Inflammatory macrophage treated with lipopolysaccharide for 1 hour (primary cell): ENCODE results near the gene CRYBG1.
A peak's percentile ranks its signal among the peaks of the same experiment; 100 is the strongest.

ENCODE experiments used
- DNase-seq, 2 donors: peaks; one replicate each; pipeline ENCODE4 v3.0.0-alpha.2; 2020 to 2022

Gene CRYBG1

DNA sequence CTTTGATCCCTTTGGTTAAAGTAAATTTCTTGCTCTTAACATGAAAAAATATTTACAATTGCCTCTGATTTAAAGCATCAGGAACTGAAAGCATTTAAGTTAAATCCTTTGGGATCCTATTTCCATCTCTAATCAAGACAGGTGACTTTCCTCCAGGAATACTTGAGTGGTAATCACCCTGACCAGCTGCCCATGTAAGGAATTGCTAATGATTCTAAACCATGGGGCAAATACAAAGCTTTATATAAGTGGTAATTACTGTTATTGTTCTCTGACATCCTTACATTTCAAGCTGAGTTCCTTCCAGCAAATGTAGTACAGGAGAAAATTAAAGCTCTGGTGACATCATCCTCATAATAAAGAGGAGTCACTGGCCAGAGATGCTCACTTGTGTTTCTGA lies 100.6 kb downstream of the CRYBG1 start:
- no peak for DNase-seq

DNA sequence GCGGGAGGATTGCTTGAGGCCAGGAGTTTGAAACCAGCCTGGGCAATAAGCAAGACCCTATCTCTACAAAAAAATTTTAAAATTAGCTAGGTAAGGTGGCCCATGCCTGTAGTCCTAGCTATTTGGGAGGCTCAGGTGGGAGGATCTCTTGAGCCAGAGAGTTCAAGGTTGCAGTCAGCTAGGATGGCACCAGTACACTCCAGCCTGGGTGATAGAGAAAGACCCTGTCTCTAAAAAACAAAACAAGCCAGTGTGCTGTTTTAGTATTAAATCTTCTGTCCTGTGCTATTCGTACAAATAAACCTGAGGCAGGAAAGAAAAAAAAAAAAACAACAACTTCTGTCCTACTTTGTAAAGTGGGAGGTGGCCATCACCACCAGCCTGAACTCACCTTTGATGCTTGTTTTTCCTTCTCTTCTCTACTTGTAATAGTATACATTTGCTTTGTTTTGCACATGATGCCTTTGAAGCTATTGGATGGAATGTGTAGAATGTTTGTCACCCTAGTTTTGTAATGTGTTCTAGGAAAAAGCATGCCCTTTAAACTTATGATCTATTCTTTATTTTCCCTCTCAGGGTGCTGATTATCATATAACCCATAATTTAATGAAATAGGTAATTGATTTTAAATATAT lies 102.5 kb downstream of the CRYBG1 start:
- DNase-seq: no peak

DNA sequence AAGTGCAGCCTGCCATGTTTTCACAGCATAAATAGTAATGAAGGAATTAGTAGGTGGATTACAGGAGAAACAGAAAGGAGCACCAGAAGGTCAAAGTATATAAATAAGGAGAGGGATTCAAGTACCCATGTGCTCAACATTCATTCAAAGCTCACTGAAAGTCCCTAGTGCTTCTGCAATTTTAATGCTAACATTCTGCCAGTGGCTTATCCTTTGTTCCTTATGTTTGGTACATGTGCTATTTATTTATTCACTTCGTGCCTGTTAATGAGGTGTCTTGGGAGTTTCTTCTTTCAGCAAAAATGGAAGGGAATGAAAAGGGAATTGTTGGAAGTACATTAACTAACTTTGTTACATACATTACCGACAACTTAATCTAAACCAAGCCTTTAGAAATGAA lies 105.7 kb downstream of the CRYBG1 start:
- DNase-seq: no peak

DNA sequence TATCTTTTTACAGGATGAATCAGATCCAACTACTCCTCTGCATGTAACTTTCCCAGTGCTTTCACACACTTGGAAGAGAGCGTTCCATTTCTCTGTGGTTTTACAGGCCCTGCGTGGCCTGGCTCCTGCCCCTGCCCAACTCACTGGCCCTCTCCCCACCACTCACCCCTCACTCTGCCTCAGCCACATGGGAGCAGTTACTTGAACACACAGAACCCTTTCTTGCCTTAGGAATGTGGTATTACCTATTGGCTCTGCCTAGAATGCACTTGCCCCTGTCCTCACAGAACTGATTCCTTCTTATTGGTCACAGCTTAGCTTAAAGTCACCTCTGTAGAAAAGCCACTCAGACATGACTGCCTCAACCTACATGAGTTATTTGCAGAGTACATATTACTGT lies 108.4 kb downstream of the CRYBG1 start:
- no peak for DNase-seq

DNA sequence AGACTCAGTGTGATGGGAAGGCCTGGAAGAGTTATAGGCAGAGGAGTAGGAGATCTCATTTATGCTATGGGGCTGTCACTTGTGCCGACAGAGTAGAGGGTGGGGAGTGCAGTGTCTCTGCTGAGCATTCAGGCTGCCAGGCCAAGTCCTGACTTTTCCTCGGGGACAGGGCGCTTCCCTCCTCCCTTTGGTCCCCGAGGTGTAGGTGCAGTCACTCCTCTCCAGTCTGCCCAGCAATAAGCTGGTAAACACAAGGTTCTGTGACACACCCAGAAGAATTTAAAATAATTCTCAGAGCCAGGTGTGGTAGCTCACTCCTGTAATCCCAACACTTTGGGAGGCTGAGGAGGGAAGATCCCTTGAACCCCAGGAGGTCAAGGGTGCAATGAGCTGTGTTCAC lies 109.4 kb downstream of the CRYBG1 start:
- no peak for DNase-seq

DNA sequence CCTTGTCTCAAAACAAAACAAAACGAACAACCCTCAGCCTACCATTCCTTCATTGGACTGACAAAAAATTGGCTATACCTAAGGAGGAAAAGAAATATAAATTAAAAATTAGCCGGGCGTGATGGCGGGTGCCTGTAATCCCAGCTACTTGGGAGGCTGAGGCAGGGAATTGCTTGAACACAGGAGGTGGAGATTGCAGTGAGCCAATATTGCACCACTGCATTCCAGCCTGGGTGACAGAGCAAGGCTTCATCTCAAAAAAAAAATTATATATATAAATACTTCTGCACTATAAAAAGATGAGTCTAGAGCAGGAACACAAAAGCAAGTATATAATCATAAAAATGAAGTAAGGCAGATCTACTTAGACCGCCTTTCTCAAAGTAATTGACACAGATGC lies 109.8 kb downstream of the CRYBG1 start:
- no peak for DNase-seq

DNA sequence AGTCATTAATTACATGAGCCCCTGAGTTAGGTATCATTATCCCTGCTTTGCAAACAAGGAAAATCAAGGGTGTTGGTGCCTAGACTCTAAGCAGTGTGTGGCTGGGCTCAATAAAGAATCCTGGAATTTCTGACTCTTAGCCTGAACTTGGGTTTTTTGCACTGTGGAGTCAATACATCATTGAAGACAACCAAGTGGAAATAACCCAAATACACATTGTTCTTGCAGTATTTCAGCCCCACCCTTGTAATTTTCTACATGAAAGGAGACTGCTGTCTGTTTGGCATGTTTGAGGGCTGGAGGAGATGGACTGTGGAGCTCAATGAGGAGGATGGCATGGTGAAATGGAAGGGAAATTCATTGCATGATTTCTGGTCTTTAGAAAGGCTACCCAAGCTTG lies 110.3 kb downstream of the CRYBG1 start:
- no peak for DNase-seq

DNA sequence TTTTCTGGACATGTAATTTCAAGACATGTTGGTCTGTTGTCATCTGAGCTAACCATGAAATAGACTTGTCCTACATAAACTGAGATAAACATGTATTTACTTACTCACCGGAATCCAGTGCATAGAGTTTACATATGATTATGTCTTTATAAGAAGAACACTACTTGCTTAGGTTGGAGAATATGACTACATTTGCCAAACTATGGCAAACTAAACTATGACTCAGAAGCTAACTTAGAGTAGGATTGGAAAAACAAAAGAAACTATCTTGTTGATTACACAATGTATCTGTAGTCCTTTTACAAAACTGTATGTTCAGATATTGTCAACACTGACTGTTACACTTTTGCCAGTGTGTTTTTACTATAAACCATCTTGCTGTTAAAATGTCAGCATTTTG lies 113.3 kb downstream of the CRYBG1 start:
- DNase-seq: peak; percentile 39 to 52

DNA sequence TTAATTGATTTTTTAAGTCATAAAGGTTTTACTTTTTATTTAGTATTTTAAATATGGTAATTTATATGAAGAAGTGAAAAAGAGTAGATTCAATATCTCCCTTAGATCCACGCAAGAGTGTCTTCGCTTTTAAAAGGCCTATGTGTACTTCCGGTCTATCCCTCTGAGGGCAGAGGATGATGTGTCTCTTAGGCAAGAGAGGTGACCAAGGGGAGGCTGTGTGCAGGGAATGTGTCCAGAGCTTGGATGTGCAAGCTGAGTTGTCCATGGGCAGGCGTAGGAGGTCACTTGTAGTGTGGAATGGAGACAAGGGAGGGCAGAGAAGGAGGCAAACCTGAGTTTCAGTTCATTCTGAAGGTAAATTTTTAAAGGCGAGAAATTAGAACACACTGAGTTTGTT lies 113.9 kb downstream of the CRYBG1 start:
- DNase-seq: no peak

DNA sequence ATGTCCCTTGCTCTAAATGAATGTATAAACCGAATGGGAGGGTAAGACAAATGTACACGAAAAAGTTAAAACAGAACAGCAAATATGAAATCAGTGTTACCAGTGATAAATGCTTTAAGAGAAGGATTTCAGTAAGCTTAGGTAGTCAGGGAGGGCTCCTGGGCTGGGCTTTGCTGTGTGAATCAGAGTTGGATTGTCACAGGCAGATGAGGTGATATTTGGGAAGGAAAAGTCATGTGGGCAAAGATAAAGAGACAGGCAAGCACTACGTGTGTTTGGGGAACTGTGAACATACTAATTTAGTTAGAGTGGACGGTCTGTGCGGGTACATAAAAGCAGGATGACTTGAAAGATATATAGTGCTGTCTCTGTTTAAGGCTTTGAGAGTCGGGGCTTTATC lies 114.8 kb downstream of the CRYBG1 start:
- no peak for DNase-seq

DNA sequence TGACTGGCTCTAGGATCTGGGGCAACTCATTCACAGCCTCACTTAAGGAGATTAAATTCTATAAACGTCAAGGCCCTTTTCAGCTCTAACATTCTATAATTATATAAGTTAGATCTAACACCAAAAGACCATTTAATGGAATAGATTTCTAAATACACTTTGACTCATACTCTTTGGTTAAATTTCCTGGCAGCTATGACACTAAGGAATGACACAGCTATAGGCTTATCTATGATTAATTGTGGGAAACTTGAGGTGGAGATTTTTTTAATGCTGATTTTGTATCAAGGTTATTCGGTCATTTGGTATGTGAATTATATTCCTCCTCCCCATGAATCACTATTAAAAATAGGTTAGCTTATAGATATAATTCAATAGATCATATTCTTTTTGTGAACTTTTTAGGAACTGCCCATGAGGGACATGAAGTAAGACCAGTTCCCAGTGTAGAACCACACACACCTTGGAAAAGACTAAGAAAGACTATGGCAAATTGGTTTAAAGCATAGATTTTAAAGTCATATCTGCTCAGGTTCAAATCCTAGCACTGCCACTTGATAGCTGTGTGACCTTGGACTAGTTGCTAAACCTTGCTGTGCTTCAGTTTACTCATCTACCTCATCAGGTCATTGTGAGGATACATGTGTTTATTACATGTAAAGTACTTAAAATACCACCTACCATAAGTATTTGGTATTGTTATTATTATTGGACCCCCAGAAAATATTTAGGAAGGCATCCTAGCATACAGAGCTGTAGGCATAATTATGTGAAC lies 116.0 kb downstream of the CRYBG1 start:
- DNase-seq: no peak

DNA sequence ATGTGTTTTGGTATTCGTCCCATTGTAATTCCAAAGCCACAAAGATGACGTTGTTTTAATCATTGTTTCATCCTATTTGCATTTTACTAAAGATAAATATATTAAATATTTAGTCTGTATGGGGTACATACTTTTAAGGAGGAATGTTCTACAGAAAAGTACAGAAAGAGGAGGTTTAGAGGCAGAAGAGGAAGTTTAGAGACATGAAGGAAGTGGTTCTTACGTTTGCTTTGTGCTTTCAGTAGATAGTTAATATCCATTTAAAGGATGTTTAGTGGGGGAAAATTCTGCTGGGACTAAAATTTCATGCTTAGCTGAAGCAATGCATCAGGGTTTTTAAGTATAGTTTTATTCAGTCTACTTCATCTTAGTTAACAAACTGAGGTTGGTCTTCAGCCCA lies 116.6 kb downstream of the CRYBG1 start:
- DNase-seq: peak in 1 of 2 donors; percentile 36

DNA sequence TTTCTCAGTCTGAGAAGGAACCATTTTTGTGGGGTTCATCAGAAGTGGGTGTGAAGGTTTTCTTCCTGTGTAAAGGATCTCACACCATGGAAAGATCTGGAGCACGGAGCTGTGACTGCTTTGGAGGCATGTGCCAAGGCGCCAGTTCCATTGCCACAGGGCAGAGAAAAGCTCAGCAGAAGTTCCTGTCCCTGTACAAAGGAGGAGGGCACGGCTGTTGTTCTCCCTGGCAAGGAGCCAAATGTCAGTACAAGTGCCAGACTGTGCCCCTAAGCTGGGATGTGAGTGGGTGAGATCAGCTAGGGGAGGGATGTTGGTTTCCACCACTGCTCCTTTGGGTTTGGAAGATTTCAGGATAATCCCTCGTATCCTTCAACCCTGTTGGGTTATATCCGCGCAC lies 117.3 kb downstream of the CRYBG1 start:
- no peak for DNase-seq

DNA sequence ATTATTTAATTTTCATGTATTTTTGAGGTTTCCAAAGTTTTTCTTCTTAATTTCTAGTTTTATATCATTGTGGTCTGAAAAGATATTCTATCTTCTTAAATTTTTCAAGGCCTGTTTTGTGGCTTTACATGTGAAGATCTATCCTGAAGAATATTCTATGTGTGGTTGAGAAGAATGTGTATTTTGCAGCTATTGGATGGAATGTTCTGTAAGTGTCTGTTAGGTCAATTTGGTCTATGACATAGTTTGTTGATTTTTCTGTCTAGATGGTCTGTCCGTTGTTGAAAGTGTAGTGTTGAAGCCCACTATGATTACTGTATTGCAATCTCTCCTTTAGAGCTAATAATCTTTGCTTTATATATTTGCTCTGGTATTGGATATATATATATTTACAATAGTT lies 125.7 kb downstream of the CRYBG1 start:
- DNase-seq: no peak

DNA sequence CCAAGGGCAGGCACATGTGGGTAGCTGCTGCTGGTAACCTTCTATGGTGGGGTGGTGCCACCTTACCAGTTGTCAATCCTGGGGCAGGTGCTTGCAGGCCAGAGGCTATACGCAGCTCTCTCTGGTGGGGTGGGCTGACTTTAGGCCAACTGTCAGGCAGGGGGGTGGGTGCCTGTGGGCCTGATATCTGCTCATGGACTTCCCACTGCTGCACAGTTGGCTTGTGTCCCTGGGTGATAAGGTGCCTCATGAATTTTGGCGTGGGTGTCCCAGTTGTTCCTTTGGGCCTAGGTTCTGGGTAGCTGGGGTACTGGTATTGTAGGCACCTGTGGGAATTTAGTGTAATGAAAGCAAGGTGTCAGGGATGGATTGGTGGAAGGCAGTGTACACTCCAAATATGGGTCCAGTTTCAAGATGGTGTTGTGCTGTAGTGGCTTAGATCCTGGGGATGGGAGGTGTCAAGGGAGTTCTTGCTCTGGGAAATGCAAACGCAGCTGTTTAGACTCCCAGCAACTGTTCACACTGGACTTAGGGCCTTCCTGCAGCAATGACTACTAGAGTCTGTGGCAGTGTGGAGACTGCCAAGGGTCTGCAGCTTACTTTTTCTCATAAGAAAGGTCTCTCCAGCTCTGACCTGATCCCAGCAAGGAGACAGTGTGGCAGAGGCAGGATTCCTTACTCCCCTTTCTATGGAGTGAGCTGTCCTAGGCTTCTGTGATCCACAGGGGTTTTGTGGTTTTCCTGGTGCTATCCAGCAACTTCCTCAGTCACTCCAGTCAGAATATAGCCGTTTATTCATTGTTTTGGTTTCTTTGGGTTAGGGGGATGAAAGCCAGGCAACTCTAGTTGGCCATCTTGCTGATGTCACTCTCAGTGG lies 128.2 kb downstream of the CRYBG1 start:
- DNase-seq: no peak

DNA sequence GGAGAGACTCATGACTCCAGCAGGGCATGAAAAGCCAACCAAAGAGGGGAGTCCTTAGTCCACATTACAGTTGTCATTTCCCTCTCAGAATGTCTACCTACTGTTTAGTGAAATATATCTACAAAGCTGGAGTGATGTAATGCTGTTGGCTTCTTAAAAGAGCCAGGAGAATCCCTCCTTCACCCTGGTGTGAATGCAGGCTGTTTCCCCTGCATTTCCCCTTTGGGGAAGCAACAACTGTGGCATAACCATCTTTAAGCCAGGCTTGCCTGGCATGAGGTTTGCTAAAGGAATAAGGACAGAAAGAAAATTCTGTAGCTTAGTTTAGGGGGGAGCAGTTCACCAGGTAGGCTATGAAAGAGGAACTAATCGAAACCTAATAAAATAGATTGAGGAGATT lies 129.5 kb downstream of the CRYBG1 start:
- DNase-seq: no peak

DNA sequence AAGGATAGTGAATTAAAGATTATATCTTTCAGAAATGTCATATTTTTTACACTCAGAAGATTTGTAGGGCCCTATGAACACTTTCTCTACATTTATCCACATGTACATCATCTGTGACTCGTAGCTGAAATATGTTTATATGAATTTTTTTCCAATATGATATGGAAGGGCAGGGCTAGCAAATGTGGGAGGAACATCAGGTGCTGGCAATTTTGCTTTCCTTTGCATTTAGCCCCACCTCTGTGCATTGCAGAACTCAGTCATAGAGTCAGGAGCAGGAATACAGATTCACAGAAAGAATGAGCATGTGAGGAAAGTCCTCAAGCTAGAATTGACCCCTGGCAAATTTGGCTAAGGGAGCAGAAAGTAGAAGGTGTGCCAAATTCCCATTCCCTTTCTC lies 129.9 kb downstream of the CRYBG1 start:
- no peak for DNase-seq

DNA sequence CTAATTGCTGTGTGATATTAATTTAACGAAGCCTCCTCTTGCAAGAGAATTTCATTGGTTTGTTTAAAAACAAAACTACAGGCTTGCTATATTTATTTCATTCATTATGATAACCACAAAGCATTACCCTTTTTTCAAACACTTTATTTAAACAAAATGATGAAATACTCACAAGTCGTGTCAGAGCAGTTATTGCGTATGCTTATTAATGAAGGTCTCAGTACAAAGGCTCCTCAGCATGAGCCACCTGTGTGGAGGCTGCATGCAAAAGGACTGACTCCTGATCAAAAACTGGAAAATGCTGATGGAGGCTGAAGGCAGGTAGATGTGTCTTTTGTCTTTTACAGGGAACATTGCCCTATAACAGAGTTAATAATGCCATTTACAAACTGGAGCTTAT lies 130.5 kb downstream of the CRYBG1 start:
- no peak for DNase-seq

DNA sequence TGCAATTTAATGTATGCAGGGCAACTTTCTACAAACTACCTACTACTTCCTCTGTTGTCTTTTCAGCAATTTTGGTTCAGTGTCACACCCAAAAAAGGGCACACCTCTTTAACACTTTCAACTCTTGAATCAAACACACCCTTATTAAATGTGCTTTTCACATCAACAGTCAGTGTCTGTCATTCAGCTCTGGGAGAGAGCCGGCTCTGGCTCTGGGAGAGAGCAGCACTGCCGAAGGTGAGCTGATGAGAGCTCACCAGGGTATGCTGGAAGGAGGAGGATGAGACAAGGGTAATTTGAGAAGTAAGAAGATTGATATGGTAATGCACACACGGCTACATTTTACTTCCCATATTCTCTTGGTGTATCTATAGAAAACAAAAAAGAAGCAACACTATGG lies 134.5 kb downstream of the CRYBG1 start:
- no peak for DNase-seq

DNA sequence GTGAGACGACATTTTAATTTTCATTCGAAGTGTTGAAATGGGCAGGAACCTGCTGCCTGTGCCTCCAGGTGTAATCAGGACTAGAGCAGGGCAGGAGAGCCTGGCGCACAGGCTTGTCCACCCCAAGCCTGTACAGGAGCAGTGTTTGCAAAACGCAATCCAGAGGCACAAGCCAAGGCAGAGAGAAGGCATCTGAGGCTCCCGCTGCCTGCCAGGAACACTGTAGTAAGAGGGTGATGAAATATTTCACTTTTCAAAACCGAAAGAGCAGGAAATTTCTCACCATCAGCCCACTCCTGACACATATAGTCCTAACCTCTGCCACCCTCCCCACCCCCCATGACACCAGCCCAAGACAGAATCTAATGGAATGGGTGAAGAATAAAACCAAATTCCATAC lies 136.3 kb downstream of the CRYBG1 start:
- peak; percentile 60 to 82 for DNase-seq

DNA sequence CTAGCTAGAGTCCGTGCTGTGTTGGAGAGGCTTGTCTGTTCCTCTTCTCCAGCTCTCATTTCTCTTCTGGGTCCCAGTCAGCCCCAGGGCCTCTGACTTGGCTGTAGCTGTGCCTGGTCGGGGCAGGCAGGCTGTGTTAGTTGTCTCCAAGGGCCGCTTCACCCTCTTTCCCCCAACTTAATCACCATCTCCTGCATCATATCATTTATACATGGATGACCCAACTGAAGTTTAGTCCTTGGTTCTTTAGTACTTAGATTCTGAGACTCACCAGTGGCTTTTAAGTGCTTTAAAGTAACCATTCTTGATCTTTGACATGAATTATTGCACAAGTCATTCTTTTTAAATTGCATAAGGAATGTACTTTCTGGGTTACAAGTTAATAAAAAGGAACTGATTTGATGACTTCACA lies 141.4 kb downstream of the CRYBG1 start:
- peak; percentile 83 to 88 for DNase-seq

DNA sequence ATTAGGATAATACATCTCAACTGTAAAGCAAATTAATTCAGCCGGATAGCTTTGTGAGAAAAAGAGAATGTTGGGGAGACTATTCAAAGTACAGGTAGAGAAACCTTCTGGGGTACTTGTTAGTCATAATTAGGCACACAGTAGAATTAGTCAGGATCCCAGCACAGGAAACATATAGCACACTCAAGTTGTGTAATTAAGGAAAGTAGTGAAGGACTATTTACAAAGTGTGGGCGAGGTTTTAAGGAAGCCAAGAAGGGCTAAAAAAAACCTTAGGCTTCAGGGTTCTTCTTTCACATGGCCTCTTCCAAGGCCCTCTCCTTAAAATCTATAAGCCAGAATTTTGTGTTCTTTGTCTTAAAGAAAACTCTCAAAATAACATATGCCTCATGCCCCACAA lies 142.0 kb downstream of the CRYBG1 start:
- DNase-seq: peak; percentile 90 to 98

DNA sequence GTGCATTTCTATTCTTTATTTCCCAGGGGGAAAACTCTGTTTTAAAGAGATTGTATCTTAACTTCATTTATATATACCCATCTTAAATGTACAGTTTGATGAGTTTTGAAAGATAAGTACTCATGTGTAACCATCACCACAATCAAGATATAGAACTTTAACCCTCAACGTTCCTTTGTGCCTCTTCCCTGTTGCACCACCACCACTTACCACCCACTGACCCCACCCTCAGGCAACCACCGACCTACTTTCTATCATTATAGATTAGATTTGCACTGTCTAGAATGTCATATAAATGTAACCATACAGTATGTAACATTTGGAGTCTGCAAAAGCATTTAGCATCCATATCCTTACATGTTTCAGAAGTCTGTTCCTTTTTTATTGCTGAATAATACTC lies 147.8 kb downstream of the CRYBG1 start:
- DNase-seq: no peak

DNA sequence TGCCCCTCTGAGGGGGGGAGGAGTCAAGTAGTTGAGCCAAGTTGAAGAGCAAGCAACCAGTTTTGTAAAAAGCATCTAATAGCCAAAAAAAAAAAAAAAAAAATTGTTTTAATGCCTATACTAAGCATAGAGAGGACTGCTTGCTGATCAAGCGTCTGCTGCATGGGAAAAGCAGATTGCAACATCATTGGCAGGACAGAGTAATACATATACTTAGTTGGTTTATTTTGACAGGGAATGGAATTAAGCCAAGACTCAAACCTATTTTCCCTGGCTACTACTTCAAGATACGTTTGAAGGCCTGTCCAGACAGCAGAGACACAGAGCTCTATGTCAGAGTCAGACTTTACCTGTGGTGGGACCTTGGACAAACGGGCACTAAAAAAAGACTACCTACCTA lies 148.3 kb downstream of the CRYBG1 start:
- no peak for DNase-seq
